ENCODE data around the gene CMTM8.

CMTM8 gene

DNA sequence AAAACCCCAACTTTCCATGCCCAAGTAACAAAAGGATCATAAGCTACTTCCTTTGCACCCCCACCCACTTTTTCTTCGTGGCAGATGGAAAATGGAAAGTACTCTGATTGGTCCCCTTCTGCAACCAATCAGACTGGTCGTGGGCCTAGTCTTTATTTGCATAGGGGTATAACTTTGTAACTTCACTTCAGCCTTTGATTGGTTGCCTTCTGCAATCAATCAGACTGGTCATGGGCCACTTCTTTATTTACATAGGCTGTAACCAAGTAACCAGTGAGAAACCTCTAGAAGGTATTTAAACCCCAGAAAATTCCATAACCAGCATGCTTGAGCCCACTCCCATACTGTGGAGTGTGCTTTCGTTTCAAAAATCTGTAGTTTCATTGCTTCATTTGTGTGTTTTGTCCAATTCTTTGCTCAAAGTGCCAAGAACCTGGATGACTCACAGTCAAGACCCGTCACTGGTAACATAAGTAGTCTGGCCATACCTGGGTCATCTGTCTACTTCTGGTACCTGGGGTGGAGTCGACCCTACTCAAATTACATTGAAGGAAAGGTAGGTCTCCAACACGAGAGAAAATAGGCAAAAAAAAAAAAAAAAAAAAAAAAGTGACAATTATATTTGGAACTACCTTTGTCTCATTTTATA, 41.9 kb downstream of the CMTM8 start:
- DNase-seq, result no peak

DNA sequence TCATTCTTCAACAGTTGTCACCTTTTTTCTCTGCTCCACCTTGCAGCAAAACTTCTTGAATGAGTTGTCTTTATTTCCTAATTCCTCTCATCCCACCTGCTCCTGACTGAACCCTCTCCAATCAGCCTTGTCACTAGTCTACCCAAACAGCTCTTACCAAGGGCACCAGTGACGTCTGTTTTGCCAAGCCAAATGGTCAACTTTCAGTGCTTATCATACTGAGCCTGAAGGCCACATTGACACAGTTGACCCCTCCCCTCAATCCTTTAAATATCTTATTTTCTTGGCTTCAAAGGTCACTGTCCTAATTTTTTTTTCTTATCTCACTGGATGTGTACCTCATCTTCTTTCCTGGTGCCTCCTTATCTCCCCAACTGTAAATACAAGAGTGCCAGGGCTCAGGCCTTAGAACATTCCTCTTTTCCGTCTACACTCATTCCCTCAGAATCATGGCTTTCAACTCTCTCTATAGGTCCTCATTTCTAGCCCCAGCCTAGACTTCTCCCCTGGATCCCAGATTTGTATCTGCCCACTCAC, 43.2 kb downstream of the CMTM8 start:
- DNase-seq, result no peak

DNA sequence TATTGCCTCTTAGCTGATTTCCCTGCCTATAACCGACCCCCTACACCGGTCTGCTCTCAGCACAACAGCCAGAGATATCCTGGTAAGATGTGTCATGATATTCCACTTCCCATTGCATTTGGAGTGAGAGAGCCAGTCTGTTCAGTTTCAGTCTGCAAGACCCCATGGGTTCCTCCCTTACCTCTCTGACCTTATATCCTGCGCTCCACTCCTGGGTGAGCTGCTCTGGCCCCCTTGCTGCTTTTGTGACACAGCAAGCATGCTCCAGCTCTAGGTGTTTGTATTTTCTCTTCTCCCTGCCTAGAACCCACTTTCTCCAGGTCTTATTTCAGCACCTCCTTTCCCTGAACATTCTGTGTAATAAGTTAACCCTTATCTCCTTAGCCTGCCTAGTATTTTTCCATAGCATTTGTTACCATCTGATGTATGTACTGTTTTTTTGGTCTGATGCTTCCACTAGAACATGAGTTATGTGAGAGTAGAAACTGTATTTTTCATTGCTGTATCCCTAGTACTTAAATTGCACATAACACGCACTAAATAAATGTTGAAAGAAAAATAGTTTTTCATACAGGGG, 44.2 kb downstream of the CMTM8 start:
- no peak for DNase-seq

DNA sequence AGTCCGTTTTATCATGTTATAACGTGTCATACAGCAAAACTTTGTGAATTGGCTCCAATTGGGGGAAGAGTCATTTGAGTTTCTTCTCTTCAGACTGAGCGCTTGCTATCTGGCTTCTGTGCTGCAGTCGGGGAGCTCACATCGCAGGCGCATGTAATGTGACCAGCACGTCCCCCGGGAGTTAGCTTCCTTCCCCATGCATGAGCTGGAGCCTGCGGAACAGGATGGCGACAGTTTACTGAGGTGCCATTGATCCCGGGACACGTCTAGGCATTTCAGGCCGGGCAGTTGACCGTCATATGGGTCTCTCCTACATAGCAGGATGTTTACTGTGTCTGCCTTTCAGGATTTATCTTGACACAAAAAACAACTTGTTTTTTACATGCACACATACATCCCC, 44.8 kb downstream of the CMTM8 start:
- no peak for DNase-seq

DNA sequence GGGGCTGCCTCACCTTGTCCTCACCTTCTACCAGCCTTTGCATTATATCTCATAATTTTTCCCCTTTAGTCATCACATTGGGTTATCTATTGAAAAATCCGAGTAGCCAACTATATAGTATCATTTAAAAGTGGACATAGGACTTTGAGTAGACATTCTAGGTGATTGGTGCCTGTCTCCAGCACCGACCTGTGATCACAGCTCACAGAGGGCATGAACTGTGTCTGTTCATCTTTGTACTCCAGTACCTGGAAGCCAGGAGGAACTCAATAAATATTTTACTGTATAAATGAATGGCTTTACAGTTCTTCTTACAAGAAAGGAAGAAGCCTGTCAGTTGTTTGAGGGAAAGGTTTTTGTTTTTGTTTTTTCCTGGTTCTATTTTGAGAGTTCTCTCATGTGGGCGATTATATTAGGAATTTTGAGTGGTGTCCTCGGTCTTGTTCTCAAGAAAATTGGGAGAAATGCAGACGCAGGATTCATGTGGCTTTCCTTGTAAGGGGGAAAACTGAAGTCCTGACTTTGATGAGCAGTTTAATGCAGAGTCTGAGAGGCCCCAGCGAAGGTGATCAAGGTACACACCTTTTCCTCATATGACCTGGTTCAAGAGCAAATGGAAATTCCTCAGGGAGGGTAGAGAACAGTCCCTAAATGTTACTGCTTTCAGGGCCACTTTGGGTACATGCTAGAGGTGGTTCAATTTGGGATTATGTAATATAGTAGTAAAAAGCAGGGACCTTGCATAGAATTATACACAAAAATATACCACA, 46.1 kb downstream of the CMTM8 start:
- no peak for DNase-seq

DNA sequence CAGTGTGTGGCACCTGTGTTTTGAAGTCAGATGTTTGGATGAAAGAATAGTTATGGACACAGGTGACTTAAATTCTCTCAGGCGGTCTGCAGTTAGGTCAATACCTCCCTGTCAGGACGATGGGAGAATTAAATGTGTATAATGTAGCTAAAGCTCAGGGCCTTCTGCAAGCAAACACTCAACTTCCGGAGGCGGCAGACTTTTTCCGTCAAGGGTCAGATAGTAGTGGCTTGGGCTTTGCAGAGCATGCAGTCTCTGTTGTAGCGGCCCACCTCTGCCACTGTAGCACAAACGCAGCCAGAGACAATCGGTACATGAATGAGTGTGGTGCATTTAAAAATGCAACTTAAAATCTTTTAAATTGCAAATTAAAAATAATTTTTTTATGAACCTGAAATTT, 47.4 kb downstream of the CMTM8 start:
- DNase-seq, result peak in 1 of 2 donors; percentile 21

DNA sequence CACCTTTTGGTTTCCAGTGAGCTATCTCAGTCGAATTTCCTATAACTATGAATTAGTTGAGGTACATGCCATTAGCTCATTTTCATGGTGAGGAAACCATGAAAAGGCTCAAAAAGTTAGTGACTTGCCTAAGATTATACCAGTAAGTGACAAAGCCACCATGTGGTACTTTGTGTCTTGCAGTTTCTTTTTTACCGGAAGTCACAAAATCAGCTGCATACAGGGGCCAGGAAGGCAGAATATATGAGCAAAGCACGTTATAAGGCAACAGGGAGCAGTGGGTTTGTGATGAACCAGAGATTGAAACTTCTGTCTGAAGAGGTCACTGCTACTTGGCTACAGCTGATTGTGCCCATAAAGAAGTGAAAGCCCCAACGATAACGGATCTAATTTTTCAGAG, 50.3 kb downstream of the CMTM8 start:
- no peak for DNase-seq

DNA sequence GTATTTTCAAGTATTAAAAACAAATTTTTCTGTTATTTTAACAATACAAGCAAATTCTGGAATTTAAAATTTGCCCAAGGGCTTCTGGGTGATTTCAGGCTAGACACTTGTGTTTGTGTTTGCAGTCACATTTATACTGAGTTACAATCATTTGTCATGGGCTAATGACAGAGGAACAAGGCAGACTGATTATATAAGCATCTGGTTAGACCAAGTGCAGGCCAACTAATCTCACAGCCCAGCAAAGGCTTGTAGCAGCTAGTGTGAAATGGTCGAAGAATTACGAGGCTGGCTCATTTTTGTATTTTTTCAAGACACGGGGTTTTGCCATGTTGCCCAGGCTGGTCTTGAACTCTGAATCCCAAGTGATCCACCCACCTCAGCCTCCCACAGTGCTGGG, 52.1 kb downstream of the CMTM8 start:
- no peak for DNase-seq

DNA sequence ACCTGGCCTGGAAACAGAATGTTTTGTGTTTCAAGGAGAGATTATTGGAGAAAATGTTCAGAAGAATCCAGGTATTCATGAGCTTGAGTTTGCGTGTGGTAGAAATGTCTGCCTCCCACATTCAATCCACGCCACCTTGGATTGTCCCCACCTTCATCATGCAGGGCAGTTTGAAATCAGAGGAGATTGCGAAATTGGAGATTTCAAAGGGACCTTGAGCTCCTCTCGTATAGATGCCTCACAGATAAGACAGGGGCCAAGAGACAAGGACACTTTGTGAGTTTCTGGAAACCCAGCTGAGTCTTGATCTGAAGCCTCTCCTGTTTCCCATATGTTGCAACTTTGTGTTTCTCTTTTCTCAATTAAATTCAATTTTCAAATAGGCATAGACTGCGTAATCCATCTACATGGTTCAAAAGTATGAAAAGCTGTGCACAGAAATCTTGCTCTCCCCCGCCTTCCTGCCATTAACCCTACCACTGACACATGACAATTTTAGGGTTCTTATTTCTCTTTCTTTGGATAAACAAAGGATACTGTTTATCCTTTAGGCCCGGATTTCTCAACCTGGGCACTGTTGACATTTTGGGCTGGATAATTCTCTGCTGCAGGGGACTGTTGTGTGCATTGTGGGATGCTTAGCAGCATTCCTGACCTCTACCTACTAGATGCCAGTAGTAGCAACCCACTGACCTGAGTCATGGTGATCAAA, 53.8 kb downstream of the CMTM8 start:
- no peak for DNase-seq

DNA sequence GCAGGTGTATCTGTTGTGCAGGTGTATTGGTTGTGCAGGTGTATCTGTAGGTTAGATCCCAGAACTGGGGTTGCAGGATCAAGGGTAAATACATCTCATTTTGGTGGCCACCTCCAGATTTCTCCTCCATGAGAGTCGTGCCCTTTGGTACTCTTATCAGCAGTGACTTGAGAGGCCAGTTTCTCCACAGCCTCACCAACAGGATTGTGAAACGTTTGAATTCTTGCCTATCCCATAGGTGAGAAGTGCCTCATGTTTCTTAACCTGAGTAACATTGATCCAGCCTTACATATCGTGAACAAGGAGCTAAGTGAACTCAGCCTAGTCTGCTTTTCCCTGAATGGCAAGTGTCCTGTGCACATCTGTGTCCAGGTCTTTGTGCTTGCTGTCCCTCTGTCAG, 55.4 kb downstream of the CMTM8 start:
- DNase-seq, result no peak

DNA sequence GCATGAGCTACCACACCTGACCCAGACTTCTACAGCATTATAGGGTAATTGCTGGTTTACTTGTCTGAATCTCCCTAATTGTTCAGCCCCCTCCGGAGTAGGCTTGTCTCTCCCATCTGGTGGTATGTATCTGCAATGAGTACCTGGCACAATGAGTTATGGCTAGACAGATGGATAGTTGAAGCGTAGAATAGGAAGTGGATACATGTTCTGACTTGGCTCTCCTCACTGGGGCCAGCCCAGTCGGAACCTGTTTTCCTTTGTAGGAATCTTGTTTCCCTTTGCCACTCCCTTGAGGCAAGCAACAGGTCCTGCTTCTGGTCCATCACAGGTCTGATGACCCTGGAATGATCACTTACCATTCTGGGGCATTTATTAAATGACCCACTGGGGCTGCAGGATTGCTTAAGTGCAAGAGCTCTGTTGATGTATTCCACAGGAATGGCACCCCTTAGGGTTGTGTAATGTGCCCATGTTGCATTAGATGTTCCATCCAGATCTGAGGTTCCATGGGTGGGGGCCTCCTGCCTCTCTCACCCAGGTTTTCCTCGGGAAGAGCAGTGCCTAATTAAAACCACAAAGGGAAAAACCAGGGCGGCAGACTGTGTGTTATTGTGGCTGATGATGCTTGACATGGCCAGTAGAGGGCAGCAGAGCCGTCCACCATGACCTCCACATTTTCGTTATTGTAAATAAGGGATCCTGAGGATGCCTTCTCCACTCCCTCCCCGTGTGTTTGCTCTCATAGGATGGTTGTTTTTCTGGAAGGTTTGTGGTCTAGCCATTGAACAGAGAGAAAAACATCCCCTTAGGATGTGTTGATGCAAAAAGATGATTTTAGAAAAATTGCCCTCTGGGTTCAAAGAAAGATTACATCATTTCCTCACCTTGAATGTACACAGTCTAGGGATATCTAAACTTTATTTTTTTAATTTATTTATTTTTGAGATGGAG, 58.0 kb downstream of the CMTM8 start:
- DNase-seq, result peak; percentile 59 to 69

DNA sequence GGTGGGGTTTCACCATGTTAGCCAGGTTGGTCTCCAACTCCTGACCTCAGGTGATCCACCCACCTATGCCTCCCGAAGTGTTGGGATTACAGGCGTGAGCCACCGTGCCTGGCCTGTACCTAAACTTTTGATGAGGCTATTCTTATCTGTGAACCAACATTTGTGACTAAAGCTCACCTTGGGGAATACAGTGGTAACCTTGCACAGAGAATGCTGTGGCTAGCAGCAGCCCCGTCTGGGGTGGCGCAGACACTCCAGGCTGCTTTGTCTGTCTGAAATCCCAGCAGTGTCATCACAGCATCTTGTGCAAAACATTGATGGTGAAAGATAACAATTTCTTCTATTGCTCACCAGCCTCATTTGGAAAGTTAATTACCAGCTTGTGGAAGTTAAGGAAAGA, 58.9 kb downstream of the CMTM8 start:
- DNase-seq, result peak; percentile 38 to 46

DNA sequence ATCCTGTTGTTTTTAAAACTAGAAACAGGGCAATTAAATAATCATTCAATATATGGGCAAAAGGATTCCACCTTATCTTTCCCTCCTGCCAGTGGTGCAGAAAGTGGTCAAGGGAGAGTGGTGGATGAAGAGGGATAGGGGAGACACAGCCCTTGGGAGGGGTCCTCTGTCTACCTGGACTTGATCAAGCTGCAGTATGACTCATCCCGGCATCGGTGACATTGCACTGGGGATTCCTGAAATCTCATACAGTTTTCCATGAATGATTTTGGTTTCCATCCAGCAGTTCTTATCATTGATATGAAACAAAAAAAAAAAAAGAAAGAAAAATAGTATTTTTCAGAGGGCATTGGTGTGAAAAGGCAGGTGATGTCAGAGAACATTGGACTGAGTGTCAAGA, 62.9 kb downstream of the CMTM8 start:
- DNase-seq, result no peak

DNA sequence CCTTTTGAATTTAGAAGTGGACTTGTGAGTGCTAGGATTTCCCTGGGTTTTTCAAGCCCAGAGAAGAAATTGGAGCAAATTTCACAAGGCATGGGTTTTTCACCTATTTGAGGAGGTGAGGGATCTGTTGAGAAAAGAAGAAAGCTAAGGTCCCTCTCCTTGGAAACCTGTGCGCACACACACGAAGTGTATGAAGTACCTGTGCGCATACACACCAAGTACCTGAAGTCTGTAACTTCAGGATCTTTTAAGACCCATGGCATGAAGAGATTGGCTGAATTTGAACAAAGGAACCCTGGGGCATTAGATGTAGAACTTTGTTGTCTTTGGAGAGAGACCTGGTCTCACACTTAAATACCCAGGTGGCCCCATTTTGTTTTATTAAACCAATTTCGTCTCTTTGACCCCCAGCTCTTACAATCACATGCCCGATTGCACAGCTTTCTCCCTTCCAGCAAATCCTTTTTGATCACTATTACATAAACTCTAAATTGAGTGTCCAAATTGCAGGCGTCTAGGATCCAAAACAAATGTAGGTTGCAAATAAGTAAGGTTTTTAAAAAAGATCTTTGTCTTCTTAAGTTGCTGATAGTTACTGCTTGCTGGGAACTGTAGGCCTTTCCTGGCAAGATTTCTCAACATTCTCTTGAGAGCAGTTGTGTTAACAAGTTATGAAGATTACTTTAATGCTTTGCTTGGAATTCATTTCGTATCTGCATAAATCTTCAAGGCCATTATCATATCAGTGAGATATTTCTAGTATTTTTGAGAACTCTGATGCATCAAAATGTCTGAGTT, 64.3 kb downstream of the CMTM8 start:
- no peak for DNase-seq

DNA sequence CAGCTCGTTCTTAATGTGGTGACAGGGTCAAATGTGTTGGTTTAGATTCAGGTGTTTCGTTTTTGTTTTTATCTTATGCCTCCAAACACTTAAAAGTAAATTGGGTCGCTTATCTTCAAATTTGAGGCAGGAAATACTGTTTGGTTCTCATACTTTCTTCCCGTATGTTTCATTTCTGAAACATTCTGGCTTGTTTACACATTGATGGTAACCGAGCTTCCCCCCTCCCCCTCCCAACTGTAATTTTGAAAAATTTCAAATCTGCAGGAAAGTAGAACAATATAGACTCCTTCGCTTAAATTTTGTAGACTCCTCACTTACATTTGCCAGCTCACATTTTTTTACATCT, 64.9 kb downstream of the CMTM8 start:
- no peak for DNase-seq

DNA sequence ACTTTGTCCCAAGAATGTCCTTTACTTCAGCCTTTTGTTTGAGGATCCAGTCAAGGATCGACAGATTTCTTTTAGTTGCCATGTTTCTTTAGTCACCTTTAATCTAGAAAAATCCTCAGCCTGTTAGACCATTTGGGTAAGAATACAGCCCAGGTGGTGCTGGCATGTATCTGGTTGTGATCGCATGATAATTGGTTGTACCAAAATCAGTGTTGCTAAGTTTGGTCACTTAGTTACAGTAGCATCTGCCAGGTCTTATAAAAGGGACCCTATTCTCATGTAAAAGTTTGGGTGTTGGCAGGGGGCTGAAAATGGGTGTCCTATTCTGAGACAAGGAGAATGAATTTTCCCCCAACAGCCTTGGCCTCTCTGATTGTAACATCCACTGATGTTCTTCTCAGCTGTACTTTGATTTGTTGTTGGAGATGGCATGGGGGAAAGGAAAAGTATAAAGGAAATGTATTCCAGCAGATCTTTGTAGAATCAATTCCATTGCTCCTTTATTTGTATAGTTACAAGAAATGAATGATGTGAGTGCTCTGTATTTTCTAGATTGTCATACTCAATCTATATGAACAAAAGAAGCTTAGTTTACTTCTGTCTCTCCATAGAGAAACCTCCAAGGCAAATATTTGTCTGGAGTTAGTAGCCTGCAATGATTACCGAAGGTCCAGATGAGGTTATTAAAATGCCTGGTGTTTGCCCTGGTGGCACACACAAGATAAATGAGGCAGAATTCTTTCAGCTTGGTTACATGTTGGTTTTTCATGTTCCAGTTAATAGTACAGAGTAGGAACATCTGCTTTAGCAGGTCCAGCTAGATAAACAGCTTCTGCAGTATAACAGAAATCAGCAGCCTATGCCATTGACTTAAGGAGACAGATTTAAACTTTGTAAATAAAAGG, 65.7 kb downstream of the CMTM8 start:
- DNase-seq, result no peak

DNA sequence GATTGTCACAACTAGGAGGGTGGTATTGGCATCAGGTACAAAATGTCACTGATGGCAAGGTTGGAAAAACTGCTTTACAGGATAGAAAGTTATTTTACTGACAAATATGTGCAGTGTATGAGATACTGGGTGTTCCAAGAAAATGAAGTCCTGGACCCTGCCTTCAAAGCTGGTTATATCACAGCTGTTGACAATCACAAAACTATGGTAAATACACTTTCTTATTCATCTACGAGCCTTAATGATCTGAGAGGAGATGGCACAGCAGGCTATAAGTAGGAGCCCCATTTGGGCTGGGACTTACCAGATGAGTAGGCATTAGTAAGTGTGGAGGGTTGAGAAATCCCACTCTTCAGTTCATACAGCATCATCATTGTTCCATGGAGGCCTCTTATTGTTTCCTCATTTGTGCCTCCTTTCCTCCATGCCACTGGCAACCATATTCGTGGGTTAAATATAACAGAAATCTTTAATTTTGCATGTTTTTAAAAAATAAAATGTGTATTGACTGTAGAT, 66.9 kb downstream of the CMTM8 start:
- DNase-seq, result no peak

DNA sequence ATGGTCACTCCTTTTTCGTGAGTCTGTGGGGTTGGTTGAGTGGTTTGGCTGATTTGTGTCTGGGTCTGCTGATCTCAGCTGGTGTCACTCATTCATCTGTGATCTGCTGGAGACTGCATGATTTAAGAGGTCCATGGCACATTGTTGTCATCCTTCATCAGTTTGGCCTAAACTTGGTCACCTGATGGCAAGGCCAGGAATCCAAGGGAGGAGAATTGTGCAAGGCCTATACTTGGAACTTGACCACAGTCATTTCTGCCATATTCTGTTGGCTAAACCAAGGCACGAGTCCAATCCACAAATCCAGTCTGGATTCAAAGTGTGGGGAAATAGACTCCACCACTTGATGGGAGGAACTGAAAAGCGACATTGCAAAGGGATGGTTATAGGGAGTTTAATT, 67.6 kb downstream of the CMTM8 start:
- no peak for DNase-seq

DNA sequence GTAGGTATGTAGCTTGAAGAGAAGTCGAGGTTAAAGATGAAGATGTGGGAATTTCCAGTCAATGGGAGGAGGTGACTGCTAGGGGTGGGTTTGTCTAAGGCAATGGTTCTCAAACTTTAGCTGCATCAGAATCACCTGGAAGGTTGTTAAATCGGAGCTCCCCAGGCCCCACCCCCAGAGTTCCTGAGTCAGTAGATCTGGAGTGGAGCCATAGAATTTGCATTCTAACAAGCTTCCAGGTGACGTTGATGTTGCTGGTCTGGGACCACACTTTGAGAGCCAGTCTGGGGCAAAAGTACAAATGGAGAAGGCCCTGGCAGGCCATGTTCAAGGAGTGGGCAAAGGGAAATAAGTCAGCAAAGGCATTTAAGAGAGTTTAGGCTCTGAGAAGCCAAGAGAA, 69.1 kb downstream of the CMTM8 start:
- no peak for DNase-seq

DNA sequence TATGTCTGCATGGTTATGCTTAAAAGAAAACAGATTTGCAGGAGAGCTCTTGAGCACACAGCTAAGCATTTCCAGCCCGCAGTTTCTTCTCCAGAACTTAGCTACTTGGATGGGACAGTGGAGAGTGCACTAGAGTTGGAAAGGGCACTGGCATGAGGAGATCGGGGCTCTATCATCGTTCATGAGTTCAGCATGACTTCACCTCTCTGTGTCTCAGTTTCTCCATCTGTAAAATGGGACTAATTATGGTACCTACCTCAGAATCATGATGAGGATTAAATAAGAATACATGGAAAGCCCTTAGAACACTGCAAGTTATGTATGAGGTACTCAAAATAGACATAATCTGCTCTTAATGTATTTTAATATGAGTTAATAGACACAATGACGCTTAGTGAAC, 69.9 kb downstream of the CMTM8 start:
- no peak for DNase-seq

All from stimulated activated CD4-positive, alpha-beta T cell treated with anti-CD3 and anti-CD28 coated beads, Interleukin-2, amount 100 ng/mL, for 24 hours (primary cell).